Body of pancreas (tissue), 4 donors: ENCODE data around the gene TEX28. TPM values are rescaled to one million over a fixed set of nuclear protein-coding genes. Genes with fewer than 3 reads are reported as not detected.

Experiments used
- ATAC-seq: fragments of 150-250 bp; one replicate; pipeline ENCODE4 v1.9.1; 2016
- DNase-seq, 4 donors: peaks; one replicate each; pipeline ENCODE4 v3.0.0-alpha.2; 2019
- H3K27ac ChIP-seq, 4 donors: fragments of 200-600 bp; sonication (generic); 1 replicate in 3 of 4; 2 replicates in 1 of 4; pipeline versions ENCODE4 v1.5.1 to v1.6.1; 2016 to 2019; ENCODE audit warnings: mild to moderate bottlenecking in 1 of 4, mixed read lengths in 1 of 4, moderate library complexity in 1 of 4
- H3K27me3 ChIP-seq, 2 donors: fragments of 200-600 bp; sonication (generic); one replicate each; pipeline ENCODE4 v1.6.0; 2016; ENCODE audit warnings: mild to moderate bottlenecking in 1 of 2
- H3K36me3 ChIP-seq, 2 donors: fragments of 200-600 bp; sonication (generic); replicated peaks in 1 of 2; 2 replicates each; pipeline ENCODE4 v1.5.1; 2016; ENCODE audit warnings: low read depth in 2 of 2; ENCODE audit not compliant: insufficient read depth in 1 of 2
- H3K4me1 ChIP-seq: fragments of 200-600 bp; sonication (generic); one replicate; pipeline ENCODE4 v1.6.0; 2016
- H3K4me3 ChIP-seq, 2 donors: fragments of 200-600 bp; sonication (generic); 1 replicate in 1 of 2; 2 replicates in 1 of 2; pipeline ENCODE4 v1.5.1; 2016 to 2019
- H3K9me3 ChIP-seq, 3 donors: fragments of 200-600 bp; sonication (generic); 1 replicate in 2 of 3; 2 replicates in 1 of 3; pipeline ENCODE4 v1.5.1; 2016
- POLR2A ChIP-seq, 3 donors: fragments of 450-650 bp; IDR thresholded peaks; one replicate each; pipeline ENCODE4 v1.6.1; 2016; ENCODE audit warnings: antibody characterized with exemption in 3 of 3, mild to moderate bottlenecking in 2 of 3
- WGBS, 2 donors: methylation state at CpG; one replicate each; pipeline ENCODE4 v1.1.5; 2017; 5-methylcytosine and 5-hydroxymethylcytosine counted together
- intact Hi-C: fragments of 100-400 bp; cut with DNase I; formaldehyde crosslinking; loops from one replicate; pipeline ENCODE4 v1.15.1; 2023
- total RNA-seq, 2 donors: library from RNA; depleted of rRNA; stranded (reverse); fragments of >200 nt; gene quantifications; one replicate each; pipeline ENCODE4 v1.1.0, GENCODE V29; 2016
- TF ChIP-seq, protein P1 (sequence below), 7 experiments: fragments of 450-650 bp in 4 of 7; fragments of 200-600 bp in 3 of 7; sonication (generic) in 3 of 7; IDR thresholded peaks; one replicate each; pipeline ENCODE4 v1.5.1; 2016 to 2019; ENCODE audit warnings: antibody characterized with exemption in 7 of 7

Gene TEX28
- total RNA-seq, 2 donors from 2014 or later: not detected

DNA sequence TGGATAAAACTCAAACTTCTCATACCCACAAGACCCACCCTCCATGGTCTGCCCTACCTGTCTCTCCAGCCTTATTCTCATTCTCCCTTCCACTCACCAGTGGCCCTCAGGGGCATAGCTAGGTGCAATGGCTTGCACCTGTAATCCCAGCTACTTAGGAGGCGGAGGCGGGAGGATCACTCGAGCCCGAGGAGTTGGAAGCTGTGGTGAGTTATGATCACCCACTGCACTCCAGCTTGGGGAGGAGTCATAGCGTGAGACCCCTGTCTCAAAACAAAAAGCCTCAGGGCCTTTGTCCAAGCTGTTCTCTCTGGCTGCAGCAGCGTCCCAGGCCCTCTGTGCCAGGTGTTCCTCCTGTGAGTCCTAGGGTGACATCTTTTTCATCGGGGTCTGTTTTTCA, 17.2 kb upstream of the TEX28 start:
- Histone ChIP-seq H3K27ac (no peak overlapping the region), H3K9me3 (no peaks in the 10 kb centered on the region), H3K27me3 (no peaks in the 10 kb centered on the region), H3K4me3 (no peak overlapping the region), H3K4me1 (no peaks in the 10 kb centered on the region), H3K36me3 (no peaks in the 10 kb centered on the region)
- no peak for TF ChIP-seq POLR2A (IDR thresholded peaks at IDR 0.05)
- TF ChIP-seq, protein P1, sequence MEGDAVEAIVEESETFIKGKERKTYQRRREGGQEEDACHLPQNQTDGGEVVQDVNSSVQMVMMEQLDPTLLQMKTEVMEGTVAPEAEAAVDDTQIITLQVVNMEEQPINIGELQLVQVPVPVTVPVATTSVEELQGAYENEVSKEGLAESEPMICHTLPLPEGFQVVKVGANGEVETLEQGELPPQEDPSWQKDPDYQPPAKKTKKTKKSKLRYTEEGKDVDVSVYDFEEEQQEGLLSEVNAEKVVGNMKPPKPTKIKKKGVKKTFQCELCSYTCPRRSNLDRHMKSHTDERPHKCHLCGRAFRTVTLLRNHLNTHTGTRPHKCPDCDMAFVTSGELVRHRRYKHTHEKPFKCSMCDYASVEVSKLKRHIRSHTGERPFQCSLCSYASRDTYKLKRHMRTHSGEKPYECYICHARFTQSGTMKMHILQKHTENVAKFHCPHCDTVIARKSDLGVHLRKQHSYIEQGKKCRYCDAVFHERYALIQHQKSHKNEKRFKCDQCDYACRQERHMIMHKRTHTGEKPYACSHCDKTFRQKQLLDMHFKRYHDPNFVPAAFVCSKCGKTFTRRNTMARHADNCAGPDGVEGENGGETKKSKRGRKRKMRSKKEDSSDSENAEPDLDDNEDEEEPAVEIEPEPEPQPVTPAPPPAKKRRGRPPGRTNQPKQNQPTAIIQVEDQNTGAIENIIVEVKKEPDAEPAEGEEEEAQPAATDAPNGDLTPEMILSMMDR (IDR thresholded peaks at IDR 0.05): no peak
- no peak for ATAC-seq
- 81 to 82% methylated on average over 5 of the region's 7 CpGs for whole genome bisulfite sequencing, 2 donors
- intact Hi-C loops: no loop called here
- no peak for DNase-seq

DNA sequence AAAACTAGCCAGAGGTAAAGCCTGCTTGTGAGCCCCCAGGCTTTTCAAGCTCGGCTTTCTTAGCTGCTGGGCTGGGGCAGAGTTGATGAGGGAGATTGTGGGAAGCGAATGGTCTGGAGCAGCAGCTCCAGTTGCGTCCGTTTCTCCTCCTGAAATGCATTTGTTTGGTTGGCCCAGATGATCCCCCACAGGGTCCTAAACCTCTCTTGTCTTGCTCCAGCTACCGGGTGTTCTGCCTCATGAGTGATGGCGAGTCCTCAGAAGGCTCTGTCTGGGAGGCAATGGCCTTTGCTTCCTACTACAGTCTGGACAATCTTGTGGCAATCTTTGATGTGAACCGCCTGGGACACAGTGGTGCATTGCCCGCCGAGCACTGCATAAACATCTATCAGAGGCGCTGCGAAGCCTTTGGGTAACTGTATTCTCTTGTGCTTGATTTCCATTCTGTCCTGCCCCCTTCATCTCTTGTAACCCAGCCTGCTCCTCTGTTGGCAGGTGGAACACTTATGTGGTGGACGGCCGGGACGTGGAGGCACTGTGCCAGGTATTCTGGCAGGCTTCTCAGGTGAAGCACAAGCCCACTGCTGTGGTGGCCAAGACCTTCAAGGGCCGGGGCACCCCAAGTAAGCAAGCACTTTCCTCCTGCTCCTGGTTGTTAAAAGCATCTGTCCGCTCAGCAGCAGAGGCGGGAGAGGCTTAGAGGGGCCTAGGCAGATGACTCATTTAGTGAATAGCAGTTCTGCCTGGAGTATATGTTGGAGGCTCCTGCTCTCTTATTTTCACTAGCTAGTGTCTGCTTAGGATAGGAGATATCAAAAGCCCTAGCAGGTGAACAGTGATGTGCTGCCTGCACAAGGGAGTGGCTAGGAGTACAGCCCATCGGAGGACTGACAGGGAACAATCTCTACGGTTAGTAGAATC, 16.0 kb upstream of the TEX28 start:
- DNase-seq: no peak
- TF ChIP-seq, protein P1 (IDR thresholded peaks at IDR 0.05): no peak
- TF ChIP-seq POLR2A (IDR thresholded peaks at IDR 0.05): no peak
- no peaks in the 10 kb centered on the region for H3K9me3 ChIP-seq
- no peaks in the 10 kb centered on the region for H3K4me1 ChIP-seq
- H3K27ac ChIP-seq: no peak overlapping the region
- intact Hi-C loops: no loop called here
- ATAC-seq: no peak
- no peaks in the 10 kb centered on the region for H3K27me3 ChIP-seq
- no peaks in the 10 kb centered on the region for H3K36me3 ChIP-seq
- H3K4me3 ChIP-seq: no peak overlapping the region
- WGBS, 2 donors: 70 to 89% methylated on average over 5 to 11 of the region's 19 CpGs

DNA sequence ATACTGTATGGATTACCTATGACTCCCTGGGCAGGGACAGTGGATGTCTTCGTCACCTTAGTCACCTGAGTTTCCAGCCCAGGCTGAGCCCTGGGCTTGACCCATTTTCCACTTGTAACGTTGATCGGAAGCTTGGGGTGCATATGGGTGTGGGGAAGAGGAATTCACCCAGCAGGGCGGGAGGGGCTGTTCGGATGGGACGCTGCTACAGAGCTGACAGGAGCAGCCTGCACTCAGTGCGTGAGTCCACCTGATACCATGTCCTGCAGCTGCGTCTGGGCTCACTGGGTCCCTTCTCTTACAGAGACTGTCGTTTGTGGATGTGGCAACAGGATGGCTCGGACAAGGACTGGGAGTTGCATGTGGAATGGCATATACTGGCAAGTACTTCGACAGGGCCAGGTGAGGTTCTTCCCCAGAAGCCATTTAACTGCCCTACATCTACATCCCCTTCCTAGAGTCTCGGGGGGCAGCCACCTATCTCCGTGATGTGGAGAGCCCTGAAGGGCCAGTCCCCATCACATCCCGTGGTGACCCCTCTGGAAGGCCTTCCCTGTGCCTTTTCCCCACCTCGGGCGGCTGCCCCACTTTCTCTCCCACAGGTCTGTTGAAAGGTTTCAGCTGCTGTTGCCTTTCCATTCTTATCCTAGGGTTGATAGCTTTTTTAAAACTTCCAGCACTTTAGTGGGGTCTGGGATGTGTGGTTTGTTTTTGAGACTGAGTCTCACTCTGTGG, 14.3 kb upstream of the TEX28 start:
- Histone ChIP-seq H3K36me3 (no peaks in the 10 kb centered on the region), H3K4me3 (no peak overlapping the region), H3K9me3 (no peaks in the 10 kb centered on the region), H3K4me1 (no peaks in the 10 kb centered on the region), H3K27ac (no peak overlapping the region), H3K27me3 (no peaks in the 10 kb centered on the region)
- 54 to 64% methylated on average over 8 to 16 of the region's 16 CpGs for WGBS, 2 donors
- ATAC-seq: no peak
- no peak for TF ChIP-seq POLR2A (IDR thresholded peaks at IDR 0.05)
- TF ChIP-seq, protein P1 (IDR thresholded peaks at IDR 0.05): no peak
- DNase-seq: no peak
- intact Hi-C loops: no loop called here

DNA sequence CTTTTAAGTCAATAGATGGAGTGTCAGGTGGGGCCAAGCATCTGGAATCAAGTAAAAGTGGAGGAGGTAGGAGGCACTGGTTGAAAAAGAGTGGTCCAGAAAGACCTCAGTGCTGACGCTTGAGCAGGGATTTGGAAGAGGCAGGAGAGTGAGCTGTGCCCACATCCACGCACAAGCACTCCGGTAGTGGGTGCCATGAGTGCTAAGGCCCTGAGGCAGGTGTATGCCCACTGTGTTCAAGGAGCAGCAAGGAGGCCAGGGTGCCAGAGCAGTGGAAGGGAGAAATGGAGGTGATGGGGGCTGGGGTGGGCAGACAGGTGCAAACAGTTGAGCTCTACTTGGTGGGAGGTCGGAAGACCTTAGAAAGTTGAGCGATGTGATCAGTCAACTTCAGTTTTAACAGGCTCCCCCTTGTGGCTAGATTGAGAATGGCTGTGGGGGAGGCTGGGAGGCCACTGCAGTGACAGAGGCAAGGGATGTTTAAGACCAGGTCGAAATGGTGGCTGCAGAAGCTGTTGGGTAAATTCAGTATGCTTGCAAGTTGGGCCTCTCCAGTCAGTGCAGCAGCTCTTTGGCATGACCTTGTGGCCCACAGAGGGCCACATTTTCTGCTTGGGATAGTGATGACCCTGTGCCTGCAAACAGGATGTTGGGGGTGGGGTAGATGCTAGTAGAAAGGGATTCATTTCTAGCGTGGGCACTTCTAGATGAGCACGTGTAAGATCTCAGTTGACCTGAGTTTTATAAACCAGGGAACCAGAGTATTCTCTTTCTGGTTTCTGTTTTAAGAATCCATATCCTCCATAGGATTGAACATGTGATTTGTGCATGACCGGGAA, 13.4 kb upstream of the TEX28 start:
- no peaks in the 10 kb centered on the region for H3K36me3 ChIP-seq
- intact Hi-C loops: no loop called here
- ATAC-seq (peak; percentile 40), DNase-seq (peak; percentile 62 to 71 (median 66))
- WGBS, 2 donors: 37 to 53% methylated on average over 7 to 9 of the region's 9 CpGs
- no peak overlapping the region for H3K27ac ChIP-seq
- H3K4me3 ChIP-seq: no peak overlapping the region
- H3K9me3 ChIP-seq: no peaks in the 10 kb centered on the region
- TF ChIP-seq, protein P1 (IDR thresholded peaks at IDR 0.05): peak; percentile 54 to 66 (median 59)
- no peak for TF ChIP-seq POLR2A (IDR thresholded peaks at IDR 0.05)
- H3K27me3 ChIP-seq: no peaks in the 10 kb centered on the region
- no peaks in the 10 kb centered on the region for H3K4me1 ChIP-seq
